HG03060 (cell line): ENCODE results near the gene ZNF778.
"Not testable (repeated sequence)": the region's sequence is repeated elsewhere in the genome, so short reads cannot be mapped to it uniquely, and the experiment has no call there.

Experiments used
- ATAC-seq: cut with Tn5 transposase; IDR thresholded peaks from one replicate; pipeline ENCODE4 v1.9.1; 2021; ENCODE audit warnings: low read depth, moderate number of reproducible peaks; ENCODE audit not compliant: unreplicated experiment

ZNF778 gene

GRCh38 chr16:89179656-89180315 is 37.7 kb upstream of the ZNF778 start:
- ATAC-seq: no peak

GRCh38 chr16:89183463-89183862 is 34.0 kb upstream of the ZNF778 start:
- ATAC-seq: no peak

- no peak for ATAC-seq
These were observed 33.4 kb upstream of the ZNF778 start for GRCh38 chr16:89183975-89184676.

GRCh38 chr16:89184677-89184932 is 32.9 kb upstream of the ZNF778 start:
- no peak for ATAC-seq

- ATAC-seq: no peak
These were observed 32.3 kb upstream of the ZNF778 start for GRCh38 chr16:89184933-89185794.

GRCh38 chr16:89185887-89186592 is 31.5 kb upstream of the ZNF778 start:
- not testable (repeated sequence) for ATAC-seq

- not testable (repeated sequence) for ATAC-seq
These were observed 30.9 kb upstream of the ZNF778 start for GRCh38 chr16:89186593-89187031.

GRCh38 chr16:89187032-89187769 is 30.3 kb upstream of the ZNF778 start:
- no peak for ATAC-seq

- no peak for ATAC-seq
These were observed 29.6 kb upstream of the ZNF778 start for GRCh38 chr16:89187770-89188392.

GRCh38 chr16:89188471-89189357 is 28.8 kb upstream of the ZNF778 start:
- ATAC-seq: not testable (repeated sequence)

GRCh38 chr16:89189358-89190025 is 28.0 kb upstream of the ZNF778 start:
- no peak for ATAC-seq

- no peak for ATAC-seq
These were observed 27.1 kb upstream of the ZNF778 start for GRCh38 chr16:89190150-89190958.

- no peak for ATAC-seq
These were observed 26.2 kb upstream of the ZNF778 start for GRCh38 chr16:89191033-89191900.

- ATAC-seq: no peak
These were observed 25.7 kb upstream of the ZNF778 start for GRCh38 chr16:89191901-89192185.

GRCh38 chr16:89192186-89192955 is 25.1 kb upstream of the ZNF778 start:
- not testable (repeated sequence) for ATAC-seq
